HEK293T (cell line): ENCODE measurements around the gene PRKAG2.

ENCODE experiments used
- BHLHE40 ChIP-seq: fragments of 450-650 bp; IDR thresholded peaks from 2 replicates; pipeline ENCODE4 v1.6.1; 2016; ENCODE audit warnings: mild to moderate bottlenecking, moderate library complexity, borderline replicate concordance
- ELF4 ChIP-seq: fragments of 450-650 bp; IDR thresholded peaks from 2 replicates; pipeline ENCODE4 v1.6.1; 2017; ENCODE audit warnings: antibody characterized with exemption
- FOXA1 ChIP-seq: fragments of 450-650 bp; IDR thresholded peaks from 2 replicates; pipeline ENCODE4 v1.6.1; 2016; ENCODE audit warnings: mild to moderate bottlenecking
- FOXM1 ChIP-seq: fragments of 450-650 bp; IDR thresholded peaks from 2 replicates; pipeline ENCODE4 v1.6.1; 2017; ENCODE audit warnings: mild to moderate bottlenecking, borderline replicate concordance
- SP1 ChIP-seq: fragments of 450-650 bp; IDR thresholded peaks from 2 replicates; pipeline ENCODE4 v1.6.1; 2017

DNA sequence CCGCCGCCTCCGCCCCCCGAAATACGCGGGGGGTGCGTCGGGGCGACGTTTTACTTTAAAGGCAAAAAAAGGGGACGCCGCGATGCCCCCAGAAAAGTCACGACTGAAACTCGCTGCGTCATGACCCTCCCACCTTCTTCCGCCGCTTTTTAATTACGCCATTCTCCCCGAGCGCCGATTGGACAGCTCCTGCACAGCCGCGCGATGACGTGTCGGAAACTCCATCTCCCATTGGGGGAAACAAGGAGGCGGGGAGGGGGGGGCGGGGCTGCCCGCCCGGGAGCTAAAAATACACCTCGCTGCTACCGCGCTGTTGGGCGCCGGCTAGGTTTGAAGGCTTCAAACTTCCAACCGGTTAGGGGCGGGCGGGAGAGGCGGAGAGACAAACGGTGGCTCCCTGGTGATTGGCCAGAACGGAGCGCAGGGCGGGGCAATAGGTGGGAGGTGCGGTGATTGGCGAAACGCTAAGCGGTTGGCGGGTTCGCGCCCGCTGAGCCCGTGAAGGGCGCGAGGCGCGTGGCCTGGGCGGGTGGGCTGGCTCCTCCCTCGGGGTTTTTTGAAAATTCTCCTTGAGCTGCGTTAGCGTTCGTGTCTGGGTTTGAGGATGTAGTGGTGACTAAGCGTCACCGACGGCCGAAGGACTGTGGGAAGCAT is 357.0 kb downstream of the PRKAG2 start, which contains the start of gene RHEB:
- TF ChIP-seq ELF4 = no peak
- TF ChIP-seq BHLHE40 = no peak
- no peak for TF ChIP-seq SP1
- no peak for TF ChIP-seq FOXA1
- no peak for TF ChIP-seq FOXM1
